Epithelial cell of esophagus (primary cell): Measurements from ENCODE around the gene STATH.
"Not testable (repeated sequence)": the region's sequence is repeated elsewhere in the genome, so short reads cannot be mapped to it uniquely, and the experiment has no call there.

Experiments used
- DNase-seq: peaks from one replicate; pipeline ENCODE4 v3.0.0; 2010; ENCODE audit warnings: low read depth
- H3K4me3 ChIP-seq: 2 replicates; pipeline ENCODE4 v1.5.1; 2011; ENCODE audit warnings: mild to moderate bottlenecking, low read length, control low read depth
- CTCF ChIP-seq: IDR thresholded peaks from 2 replicates; pipeline ENCODE4 v1.5.1; 2011; ENCODE audit warnings: low read depth, mild to moderate bottlenecking, low read length, control low read depth, inconsistent platforms; ENCODE audit not compliant: insufficient read depth; ENCODE audit errors: missing control alignments

The STATH gene

GRCh38 chr4:70008771-70009170 lies 13.0 kb downstream of the STATH start:
- TF ChIP-seq CTCF, result no peak
- DNase-seq, result no peak
- no peak overlapping the region for H3K4me3 ChIP-seq

- DNase-seq, H3K4me3 ChIP-seq: not testable (repeated sequence)
These were observed 23.2 kb downstream of the STATH start for GRCh38 chr4:70019006-70019405.

GRCh38 chr4:70023218-70023617 lies 27.5 kb downstream of the STATH start:
- no peak for TF ChIP-seq CTCF
- no peak for DNase-seq
- H3K4me3 ChIP-seq, result no peak overlapping the region

GRCh38 chr4:70027011-70027410 lies 31.2 kb downstream of the STATH start:
- TF ChIP-seq CTCF, result no peak
- no peak overlapping the region for H3K4me3 ChIP-seq

GRCh38 chr4:70028159-70028558 lies 32.4 kb downstream of the STATH start, which contains the start of gene HTN3:
HTN3 (plus strand) TSS chr4:70028459; CDS start chr4:70030741, 2,282 bp downstream.
- H3K4me3 ChIP-seq, DNase-seq: not testable (repeated sequence)

More at GRCh38 chr4:70027011-70027410, 31.2 kb downstream of the STATH start:
- no peak for DNase-seq

- not testable (repeated sequence) for DNase-seq, H3K4me3 ChIP-seq
These were observed 41.8 kb downstream of the STATH start for GRCh38 chr4:70037559-70037958.

GRCh38 chr4:70039928-70040327 lies 44.2 kb downstream of the STATH start:
- DNase-seq, H3K4me3 ChIP-seq: not testable (repeated sequence)

GRCh38 chr4:70041652-70042286 lies 46.0 kb downstream of the STATH start:
- no peak overlapping the region for H3K4me3 ChIP-seq
- no peak for DNase-seq
- TF ChIP-seq CTCF, result no peak

GRCh38 chr4:70050138-70050537 lies 54.4 kb downstream of the STATH start, which contains the start of gene HTN1:
HTN1 (plus strand) TSS chr4:70050438; CDS start chr4:70053077, 2,639 bp downstream.
- not testable (repeated sequence) for H3K4me3 ChIP-seq, DNase-seq
